Measurements from ENCODE around the gene RNF113B.

DNA sequence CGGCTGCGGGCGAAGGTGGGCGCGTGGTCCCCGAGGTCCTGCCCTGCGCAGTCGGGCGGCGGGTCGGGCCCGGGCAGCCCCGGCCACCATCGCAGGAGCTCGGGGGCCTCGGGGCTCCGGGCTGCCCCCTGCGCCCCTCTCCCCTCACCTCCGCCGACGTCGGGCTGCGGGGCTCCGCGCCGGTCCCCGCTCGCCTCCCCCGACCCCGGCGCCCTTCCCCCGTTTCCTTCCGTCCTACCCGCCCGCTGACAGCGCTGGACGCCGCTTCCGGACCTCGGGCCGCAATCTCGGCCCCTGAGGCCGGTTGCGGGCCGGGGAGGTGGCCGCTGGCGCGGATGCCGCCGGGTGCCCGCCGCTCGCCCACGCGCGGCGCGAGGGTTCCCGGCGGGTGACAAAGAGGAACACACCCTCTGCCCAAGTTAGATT is 33.5 kb downstream of the RNF113B start:
- TF ChIP-seq CTCF (IDR thresholded peaks at IDR 0.05) (no peak), EZH2 (IDR thresholded peaks at IDR 0.05; ENCODE audit: borderline replicate concordance, insufficient read depth, low read depth, low read length, poor library complexity, severe bottlenecking) (no peak)

All from B cell (primary cell).